LNCAP (cell line): Measurements from ENCODE around the gene RPH3AL.

Source experiments
- TF ChIP-seq, protein P1 (sequence below): fragments of 450-650 bp; IDR thresholded peaks from 2 replicates; pipeline ENCODE4 v1.5.1; 2017; ENCODE audit warnings: mild to moderate bottlenecking

RPH3AL gene

DNA sequence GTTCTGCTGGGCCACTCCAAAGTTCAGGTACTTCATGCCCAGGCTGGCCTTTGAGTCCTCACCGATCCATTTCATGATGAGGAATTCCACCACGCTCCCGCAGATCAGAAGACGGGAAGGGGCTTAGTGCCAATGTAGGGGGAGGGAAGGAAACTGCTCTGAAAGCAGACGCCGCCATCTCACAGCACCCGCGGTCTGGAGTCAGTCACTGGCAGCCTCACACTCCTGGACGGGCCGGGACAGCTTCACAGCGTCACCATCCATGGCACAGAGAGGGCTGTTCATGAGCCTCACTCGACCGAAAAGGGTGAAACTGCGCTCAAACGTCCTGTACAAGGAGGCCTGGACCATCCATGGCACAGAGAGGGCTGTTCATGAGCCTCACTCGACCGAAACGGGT is 62.0 kb downstream of the RPH3AL start:
- TF ChIP-seq, protein P1, sequence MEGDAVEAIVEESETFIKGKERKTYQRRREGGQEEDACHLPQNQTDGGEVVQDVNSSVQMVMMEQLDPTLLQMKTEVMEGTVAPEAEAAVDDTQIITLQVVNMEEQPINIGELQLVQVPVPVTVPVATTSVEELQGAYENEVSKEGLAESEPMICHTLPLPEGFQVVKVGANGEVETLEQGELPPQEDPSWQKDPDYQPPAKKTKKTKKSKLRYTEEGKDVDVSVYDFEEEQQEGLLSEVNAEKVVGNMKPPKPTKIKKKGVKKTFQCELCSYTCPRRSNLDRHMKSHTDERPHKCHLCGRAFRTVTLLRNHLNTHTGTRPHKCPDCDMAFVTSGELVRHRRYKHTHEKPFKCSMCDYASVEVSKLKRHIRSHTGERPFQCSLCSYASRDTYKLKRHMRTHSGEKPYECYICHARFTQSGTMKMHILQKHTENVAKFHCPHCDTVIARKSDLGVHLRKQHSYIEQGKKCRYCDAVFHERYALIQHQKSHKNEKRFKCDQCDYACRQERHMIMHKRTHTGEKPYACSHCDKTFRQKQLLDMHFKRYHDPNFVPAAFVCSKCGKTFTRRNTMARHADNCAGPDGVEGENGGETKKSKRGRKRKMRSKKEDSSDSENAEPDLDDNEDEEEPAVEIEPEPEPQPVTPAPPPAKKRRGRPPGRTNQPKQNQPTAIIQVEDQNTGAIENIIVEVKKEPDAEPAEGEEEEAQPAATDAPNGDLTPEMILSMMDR, result no peak

GRCh38 chr17:290121-290521 is 62.5 kb downstream of the RPH3AL start:
- TF ChIP-seq, protein P1, result no peak

- TF ChIP-seq, protein P1, result no peak
These were observed 63.2 kb downstream of the RPH3AL start for GRCh38 chr17:289409-289808.

DNA sequence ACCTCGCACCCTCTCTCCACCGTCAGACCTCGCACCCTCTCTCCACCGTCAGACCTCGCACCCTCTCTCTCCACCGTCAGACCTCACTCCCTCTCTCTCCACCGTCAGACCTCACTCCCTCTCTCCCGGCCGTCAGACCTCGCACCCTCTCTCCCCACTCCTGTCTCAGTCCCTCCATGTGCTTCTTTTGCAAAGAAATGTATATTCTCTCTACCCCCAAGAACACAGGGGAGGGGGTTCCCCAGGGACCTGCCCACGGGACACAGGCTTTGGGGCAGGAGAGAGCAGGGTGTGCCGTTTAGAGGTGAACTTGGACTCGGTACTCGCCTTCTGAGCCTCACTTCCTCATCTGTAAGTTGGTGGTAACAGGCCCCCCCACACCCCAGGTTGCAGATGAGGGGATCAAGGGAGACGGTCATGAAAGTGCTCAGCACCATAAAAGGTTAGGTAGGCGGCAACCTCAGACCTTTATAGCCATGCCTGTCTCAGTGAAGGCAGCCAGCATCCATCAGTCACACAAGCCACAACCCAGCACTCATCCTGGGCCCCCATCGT is 63.7 kb downstream of the RPH3AL start:
- TF ChIP-seq, protein P1, result no peak

- TF ChIP-seq, protein P1, result no peak
These were observed 66.0 kb downstream of the RPH3AL start for GRCh38 chr17:286571-286970.

GRCh38 chr17:285751-286422 is 66.7 kb downstream of the RPH3AL start:
- TF ChIP-seq, protein P1, result no peak

GRCh38 chr17:284676-285355 is 67.8 kb downstream of the RPH3AL start:
- TF ChIP-seq, protein P1, result no peak
